DND-41 (cell line): ENCODE measurements around the gene AHRR.

Source experiments
- CTCF ChIP-seq: IDR thresholded peaks from 2 replicates; pipeline ENCODE4 v1.5.1; 2012; ENCODE audit warnings: borderline replicate concordance, low read length, moderate library complexity, mild to moderate bottlenecking; ENCODE audit not compliant: poor library complexity, severe bottlenecking; ENCODE audit errors: extremely low read depth
- EZH2 ChIP-seq: IDR thresholded peaks from 3 replicates; pipeline ENCODE4 v1.6.1; 2012; ENCODE audit warnings: borderline replicate concordance, low read depth, mild to moderate bottlenecking, moderate library complexity, low read length, inconsistent platforms; ENCODE audit not compliant: severe bottlenecking

- TF ChIP-seq CTCF = no peak
- no peak for TF ChIP-seq EZH2
These were observed 6.6 kb upstream of the AHRR start for GRCh38 chr5:314676-315487.
